ENCODE measurements around the gene ARSB. TPM values are rescaled to one million over a fixed set of nuclear protein-coding genes. Genes with fewer than 3 reads are reported as not detected.

Gene ARSB
- total and polyA plus RNA-seq, 10 of the 15 experiments (the other 5 are each of a cell fraction or from before 2014, with no cell fraction given) = 1.2 to 8.2 (median 6.1) TPM

GRCh38 chr5:78741019-78741418 lies 244.1 kb downstream of the ARSB start:
- no peak for DNase-seq (ENCODE audit: low read depth, low spot score)
- POLR2A ChIA-PET = no interaction called here

More at GRCh38 chr5:78741019-78741418, 244.1 kb downstream of the ARSB start:
- Histone ChIP-seq H3K9ac (ENCODE audit: control insufficient read depth, insufficient read depth, low read length) (no peak overlapping the region), H3K4me3 (no peak overlapping the region), H3K36me3 (ENCODE audit: control insufficient read depth in 2 of 2, insufficient read depth in 2 of 2, low read length in 1 of 2) (no peaks in the 10 kb centered on the region), H3K79me2 (ENCODE audit: control insufficient read depth, insufficient read depth, low read length) (no peaks in the 10 kb centered on the region), H4K20me1 (ENCODE audit: control insufficient read depth, insufficient read depth) (no peaks in the 10 kb centered on the region), H3K4me2 (ENCODE audit: control insufficient read depth, insufficient read depth) (no peak overlapping the region), H3K4me1 (ENCODE audit: control insufficient read depth, insufficient read depth, low read length) (peaks cover 3% of the 10 kb centered on the region), H3K27me3 (replicated peaks in 1 of 2; ENCODE audit: control insufficient read depth in 2 of 2, insufficient read depth in 2 of 2, low read length in 1 of 2) (no peaks in the 10 kb centered on the region), H3K9me3 (replicated peaks; ENCODE audit: control insufficient read depth, insufficient read depth, low read length) (no peaks in the 10 kb centered on the region; the same call in 2 of the 3 replicates), H2AFZ (ENCODE audit: control insufficient read depth, low read depth, low read length) (no peak overlapping the region), H3K27ac (ENCODE audit: control insufficient read depth, insufficient read depth) (no peak overlapping the region)
- no TSS peak for BruUV-seq (replicated peaks)
- WGBS (ENCODE audit: insufficient coverage, insufficient replicate concordance, low lambda C conversion rate, missing lambda C conversion rate) = 52% methylated on average over 1 of the region's 1 CpG
- ChIA-PET SMC1A (ENCODE audit: uncharacterized antibody, unreplicated experiment) (interaction anchor here (1.4 to 6.2 kb wide), 5 partner anchors 8 to 113 kb away, joined by 3 to 43 read pairs (median 7); no protein-coding TSS in a partner anchor), CTCF (interaction anchor here (1.9 kb wide), 1 partner anchor 15 kb away, joined by 6 read pairs; no protein-coding TSS in a partner anchor), RAD21 (ENCODE audit: unreplicated experiment) (interaction anchor here (1.1 kb wide), 1 partner anchor 10 kb away, joined by 3 read pairs; no protein-coding TSS in a partner anchor)
- no peak for ATAC-seq
- FAIRE-seq = no peak
- intact Hi-C loops (cut with micrococcal nuclease; ENCODE audit: unreplicated experiment) = no loop called here
- in situ Hi-C loops (cut with MboI) = no loop called here
- TF ChIP-seq MTA3 (IDR thresholded peaks at IDR 0.05; ENCODE audit: borderline replicate concordance, low read length) (no peak), SMAD1 (IDR thresholded peaks at IDR 0.05; ENCODE audit: low read depth, partially characterized antibody) (no peak), YY1 (IDR thresholded peaks at IDR 0.05; ENCODE audit: low read depth, low read length) (no peak), RBBP5 (conservative IDR thresholded peaks at IDR 0.05) (no peak), IRF4 (IDR thresholded peaks at IDR 0.05; ENCODE audit: low read depth, low read length) (no peak), NFYA (IDR thresholded peaks at IDR 0.05; ENCODE audit: borderline replicate concordance, low read depth, low read length) (no peak)
- TF ChIP-seq, protein P1, sequence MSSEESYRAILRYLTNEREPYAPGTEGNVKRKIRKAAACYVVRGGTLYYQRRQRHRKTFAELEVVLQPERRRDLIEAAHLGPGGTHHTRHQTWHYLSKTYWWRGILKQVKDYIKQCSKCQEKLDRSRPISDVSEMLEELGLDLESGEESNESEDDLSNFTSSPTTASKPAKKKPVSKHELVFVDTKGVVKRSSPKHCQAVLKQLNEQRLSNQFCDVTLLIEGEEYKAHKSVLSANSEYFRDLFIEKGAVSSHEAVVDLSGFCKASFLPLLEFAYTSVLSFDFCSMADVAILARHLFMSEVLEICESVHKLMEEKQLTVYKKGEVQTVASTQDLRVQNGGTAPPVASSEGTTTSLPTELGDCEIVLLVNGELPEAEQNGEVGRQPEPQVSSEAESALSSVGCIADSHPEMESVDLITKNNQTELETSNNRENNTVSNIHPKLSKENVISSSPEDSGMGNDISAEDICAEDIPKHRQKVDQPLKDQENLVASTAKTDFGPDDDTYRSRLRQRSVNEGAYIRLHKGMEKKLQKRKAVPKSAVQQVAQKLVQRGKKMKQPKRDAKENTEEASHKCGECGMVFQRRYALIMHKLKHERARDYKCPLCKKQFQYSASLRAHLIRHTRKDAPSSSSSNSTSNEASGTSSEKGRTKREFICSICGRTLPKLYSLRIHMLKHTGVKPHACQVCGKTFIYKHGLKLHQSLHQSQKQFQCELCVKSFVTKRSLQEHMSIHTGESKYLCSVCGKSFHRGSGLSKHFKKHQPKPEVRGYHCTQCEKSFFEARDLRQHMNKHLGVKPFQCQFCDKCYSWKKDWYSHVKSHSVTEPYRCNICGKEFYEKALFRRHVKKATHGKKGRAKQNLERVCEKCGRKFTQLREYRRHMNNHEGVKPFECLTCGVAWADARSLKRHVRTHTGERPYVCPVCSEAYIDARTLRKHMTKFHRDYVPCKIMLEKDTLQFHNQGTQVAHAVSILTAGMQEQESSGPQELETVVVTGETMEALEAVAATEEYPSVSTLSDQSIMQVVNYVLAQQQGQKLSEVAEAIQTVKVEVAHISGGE (CRISPR knock-in tag; IDR thresholded peaks at IDR 0.05) = no peak

All from GM12878 (cell line).